Esophagus squamous epithelium (tissue), 4 donors: ENCODE results near the gene MICU2.
A peak's percentile ranks its signal among the peaks of the same experiment; 100 is the strongest.

Source experiments
- CTCF ChIP-seq, 6 experiments: fragments of 450-650 bp in 4 of 6; fragments of 200-600 bp in 2 of 6; sonication (generic) in 2 of 6; IDR thresholded peaks; one replicate each; pipeline ENCODE4 v1.5.1; 2016 to 2019; ENCODE audit warnings: antibody characterized with exemption in 6 of 6, mild to moderate bottlenecking in 4 of 6, moderate library complexity in 4 of 6
- POLR2A ChIP-seq, 4 donors: fragments of 450-650 bp; IDR thresholded peaks; one replicate each; pipeline ENCODE4 v1.6.1; 2017; ENCODE audit warnings: antibody characterized with exemption in 4 of 4, mild to moderate bottlenecking in 4 of 4, moderate library complexity in 3 of 4

DNA sequence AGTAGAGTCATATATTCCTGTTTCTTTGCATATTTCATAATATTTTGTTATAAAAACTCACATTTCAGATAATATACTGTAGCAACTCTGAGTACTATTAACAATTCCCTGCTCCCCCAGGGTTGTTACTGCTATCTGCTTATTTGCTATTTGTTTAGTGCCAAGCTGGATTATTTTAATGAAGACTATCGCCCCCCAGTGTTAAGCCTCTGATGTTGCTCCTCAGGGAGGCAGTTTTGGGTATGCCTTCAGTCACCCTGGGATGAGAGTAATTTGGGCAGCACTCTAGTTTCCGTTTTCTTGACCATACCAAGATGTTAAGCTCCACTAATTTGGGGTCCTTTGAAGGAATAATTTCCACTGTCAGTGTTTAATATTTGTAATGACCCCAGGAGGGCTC is 46.0 kb downstream of the MICU2 start:
- peak in 3 of 6 experiments; percentile 8 to 41 (median 18) for TF ChIP-seq CTCF (IDR thresholded peaks at IDR 0.05)
- no peak for TF ChIP-seq POLR2A (IDR thresholded peaks at IDR 0.05)
